GM19351 (cell line): ENCODE measurements around the gene CCT6B.

Source experiments
- ATAC-seq: cut with Tn5 transposase; IDR thresholded peaks from one replicate; pipeline ENCODE4 v1.9.1; 2021; ENCODE audit warnings: mild to moderate bottlenecking, moderate library complexity; ENCODE audit not compliant: unreplicated experiment

CCT6B gene

GRCh38 chr17:34892461-34893249 is 68.6 kb downstream of the CCT6B start:
- no peak for ATAC-seq

- ATAC-seq: no peak
These were observed 74.4 kb downstream of the CCT6B start for GRCh38 chr17:34886831-34887230.

DNA sequence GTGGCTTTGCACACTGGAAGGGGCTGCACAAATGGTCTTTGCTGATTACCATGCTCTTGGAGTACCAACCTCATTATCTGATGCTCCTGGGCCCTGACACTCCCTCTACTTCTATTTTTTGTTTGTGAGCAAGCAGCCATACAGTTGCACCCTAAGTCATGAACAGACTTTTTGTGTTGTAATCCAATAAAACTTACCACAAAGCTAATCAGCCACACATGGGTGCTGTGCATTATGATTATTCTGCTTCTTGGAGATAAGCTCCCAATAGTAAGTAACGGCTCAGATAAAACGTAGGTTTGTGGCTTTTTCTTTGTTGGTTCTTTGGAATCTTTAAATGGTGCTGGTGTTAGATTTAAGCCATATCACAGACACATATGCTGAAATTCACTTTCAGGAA is 76.2 kb downstream of the CCT6B start:
- no peak for ATAC-seq

GRCh38 chr17:34884597-34884996 is 76.7 kb downstream of the CCT6B start:
- no peak for ATAC-seq

DNA sequence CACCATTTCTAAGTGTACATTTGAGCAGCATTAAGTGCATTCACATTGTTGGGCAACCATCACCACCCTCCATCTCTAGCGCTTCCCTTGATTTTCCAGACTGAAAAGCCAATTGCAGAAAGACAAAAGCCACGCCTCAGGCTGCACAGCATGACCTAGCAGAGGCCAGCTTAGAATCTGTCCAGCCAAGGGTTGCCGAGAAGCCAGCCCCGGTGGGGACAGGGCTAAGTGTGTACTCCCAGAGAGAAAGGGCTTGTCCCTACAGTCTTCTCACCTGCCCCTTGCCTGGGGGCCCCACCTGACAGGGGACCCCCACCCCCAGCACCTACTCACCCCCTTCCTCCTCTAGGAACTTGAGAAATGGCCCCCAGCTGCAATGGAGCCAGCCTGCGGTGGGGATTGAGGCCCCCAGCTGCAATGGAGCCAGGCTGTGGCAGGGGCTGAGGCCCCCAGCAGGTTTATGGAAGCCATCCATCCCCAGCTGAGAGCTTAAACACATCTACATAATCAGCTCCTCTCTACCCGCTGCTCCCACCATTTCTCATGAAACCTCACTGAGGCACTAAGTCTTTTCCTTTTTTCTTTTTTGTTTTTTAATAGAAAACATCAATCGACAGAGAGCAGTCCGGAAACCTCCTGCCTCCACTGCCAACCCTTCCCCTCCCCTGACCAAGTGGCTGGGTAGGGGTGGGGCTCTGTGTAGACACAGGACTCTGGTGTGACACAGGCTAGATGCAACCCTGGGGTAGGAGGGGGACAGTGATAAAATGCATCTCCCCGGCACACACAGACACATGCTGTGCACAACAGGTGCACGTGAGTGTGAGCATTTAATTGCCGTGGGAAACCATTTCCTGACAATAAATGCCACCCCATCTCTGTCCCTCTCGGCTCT is 77.9 kb downstream of the CCT6B start:
- ATAC-seq: no peak

GRCh38 chr17:34879146-34879545 is 82.1 kb downstream of the CCT6B start:
- ATAC-seq: no peak
